Activated T-cell treated with anti-CD3 and anti-CD28 coated beads, Interleukin-2, amount 50 U/mL, for 72 hours (primary cell): ENCODE data around the gene SLC9A4. TPM values are rescaled to one million over a fixed set of nuclear protein-coding genes. Genes with fewer than 3 reads are reported as not detected.

ENCODE experiments used
- ATAC-seq, 2 donors: fragments of 150-1000 bp; cut with Tn5 transposase; replicated peaks in 1 of 2; 2 replicates each; pipeline ENCODE4 v1.10.0; 2021; ENCODE audit warnings: moderate library complexity in 2 of 2, mild to moderate bottlenecking in 1 of 2
- DNase-seq, 2 donors: peaks; one replicate each; pipeline ENCODE4 v3.0.0; 2021 to 2022; ENCODE audit warnings: mixed read lengths in 1 of 2
- H3K27ac Mint-ChIP-seq: one replicate; pipeline ENCODE4 v1.8.0; 2022; ENCODE audit warnings: mild to moderate bottlenecking, moderate library complexity, mixed read lengths
- H3K27me3 Mint-ChIP-seq: one replicate; pipeline ENCODE4 v1.8.0; 2022; ENCODE audit warnings: low read depth, mixed read lengths
- H3K36me3 Mint-ChIP-seq, 2 donors: one replicate each; pipeline ENCODE4 v1.8.0; 2022; ENCODE audit warnings: mixed read lengths in 2 of 2, mild to moderate bottlenecking in 1 of 2; ENCODE audit not compliant: insufficient read depth in 2 of 2
- H3K4me1 Mint-ChIP-seq: one replicate; pipeline ENCODE4 v1.8.0; 2022; ENCODE audit warnings: low read depth, mixed read lengths
- H3K4me3 Mint-ChIP-seq, 2 donors: one replicate each; pipeline ENCODE4 v1.8.0; 2022; ENCODE audit warnings: mild to moderate bottlenecking in 2 of 2, mixed read lengths in 2 of 2, moderate library complexity in 2 of 2
- H3K9me3 Mint-ChIP-seq, 2 donors: one replicate each; pipeline ENCODE4 v1.8.0; 2022; ENCODE audit warnings: mixed read lengths in 2 of 2
- total RNA-seq, 2 donors: library from RNA; stranded (reverse); gene quantifications; one replicate each; pipeline ENCODE4 v1.2.3, GENCODE V29; 2022

Gene SLC9A4
- total RNA-seq, 2 donors from 2014 or later = 0.14 TPM; not detected in 1

DNA sequence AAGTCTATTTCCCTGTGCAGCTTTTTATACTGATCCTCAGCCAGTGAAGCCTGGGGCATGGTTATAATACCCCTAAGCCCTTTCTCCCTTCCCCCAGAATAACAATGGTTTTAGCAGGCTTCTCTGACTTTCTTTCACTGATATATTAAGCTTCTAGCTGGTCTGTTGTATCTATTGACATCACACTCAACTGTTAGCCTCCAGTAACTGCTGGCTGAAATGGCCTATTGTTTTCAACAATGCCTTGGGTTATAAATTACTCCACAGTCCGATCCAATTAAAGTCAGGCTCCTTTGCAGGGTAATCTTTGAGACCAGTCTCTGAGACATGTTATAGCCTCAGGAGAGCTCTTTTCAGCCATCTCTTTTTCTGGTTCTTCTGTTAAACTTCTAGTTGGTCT, 2.9 kb upstream of the SLC9A4 start:
- peaks cover 1 to 5% of the 10 kb centered on the region in 2 donors for H3K9me3 Mint-ChIP-seq
- H3K27ac Mint-ChIP-seq = no peak overlapping the region
- H3K4me1 Mint-ChIP-seq = no peaks in the 10 kb centered on the region
- H3K4me3 Mint-ChIP-seq = no peak overlapping the region
- H3K27me3 Mint-ChIP-seq = peaks cover 34% of the 10 kb centered on the region
- ATAC-seq (no peak), DNase-seq (no peak)
- H3K36me3 Mint-ChIP-seq = peaks cover 5 to 7% of the 10 kb centered on the region in 2 donors

GRCh38 chr2:102473631-102474030, 605 bp downstream of the SLC9A4 start:
- Mint-ChIP-seq H3K36me3 (peaks cover 5 to 7% of the 10 kb centered on the region in 2 donors), H3K27me3 (peaks cover 61% of the 10 kb centered on the region), H3K27ac (no peak overlapping the region), H3K4me3 (no peak overlapping the region), H3K9me3 (peaks cover 1 to 5% of the 10 kb centered on the region in 2 donors), H3K4me1 (no peaks in the 10 kb centered on the region)
- ATAC-seq = no peak
- DNase-seq = no peak

DNA sequence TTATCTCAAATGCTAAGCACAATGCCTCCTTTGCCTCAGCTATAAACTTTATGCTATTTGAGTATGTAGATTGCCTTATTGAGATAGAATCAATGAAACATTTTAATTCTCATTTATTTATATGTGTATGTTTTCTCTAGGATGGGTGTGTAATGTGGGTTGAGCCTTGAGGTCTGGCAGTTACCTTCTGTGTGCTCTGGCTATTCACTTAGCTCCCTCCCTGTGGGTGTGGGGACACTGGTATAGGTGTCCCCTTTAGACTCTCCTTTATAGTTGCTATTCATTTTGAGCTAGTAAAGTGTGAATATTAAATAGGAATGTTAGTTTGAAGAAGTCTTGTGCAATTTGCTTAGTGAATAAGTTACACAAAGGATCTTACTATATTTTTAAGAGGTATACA, 1.8 kb downstream of the SLC9A4 start:
- peaks cover 55% of the 10 kb centered on the region for H3K27me3 Mint-ChIP-seq
- ATAC-seq (no peak), DNase-seq (no peak)
- H3K27ac Mint-ChIP-seq = no peak overlapping the region
- H3K36me3 Mint-ChIP-seq = peaks cover 5 to 6% of the 10 kb centered on the region in 2 donors
- H3K9me3 Mint-ChIP-seq = peaks cover 1 to 3% of the 10 kb centered on the region in 2 donors
- peaks cover 10% of the 10 kb centered on the region for H3K4me1 Mint-ChIP-seq
- H3K4me3 Mint-ChIP-seq = no peak overlapping the region

GRCh38 chr2:102478686-102479470, 5.9 kb downstream of the SLC9A4 start:
- H3K9me3 Mint-ChIP-seq = no peaks in the 10 kb centered on the region
- peak overlapping the region; percentile 39 for H3K4me3 Mint-ChIP-seq
- no peak overlapping the region for H3K27ac Mint-ChIP-seq
- ATAC-seq (no peak), DNase-seq (no peak)
- no peaks in the 10 kb centered on the region for H3K36me3 Mint-ChIP-seq
- peaks cover 19% of the 10 kb centered on the region for H3K4me1 Mint-ChIP-seq
- H3K27me3 Mint-ChIP-seq = peaks cover 45% of the 10 kb centered on the region

GRCh38 chr2:102480285-102481195, 7.5 kb downstream of the SLC9A4 start:
- H3K27ac Mint-ChIP-seq = peak overlapping the region; percentile 90
- DNase-seq = no peak
- peaks cover 19% of the 10 kb centered on the region for H3K4me1 Mint-ChIP-seq
- peak overlapping the region in 1 of 2 donors; percentile 75 for H3K4me3 Mint-ChIP-seq
- ATAC-seq = peak; percentile 49 to 70
- H3K27me3 Mint-ChIP-seq = peaks cover 44% of the 10 kb centered on the region
- no peaks in the 10 kb centered on the region for H3K36me3 Mint-ChIP-seq
- H3K9me3 Mint-ChIP-seq = no peaks in the 10 kb centered on the region

DNA sequence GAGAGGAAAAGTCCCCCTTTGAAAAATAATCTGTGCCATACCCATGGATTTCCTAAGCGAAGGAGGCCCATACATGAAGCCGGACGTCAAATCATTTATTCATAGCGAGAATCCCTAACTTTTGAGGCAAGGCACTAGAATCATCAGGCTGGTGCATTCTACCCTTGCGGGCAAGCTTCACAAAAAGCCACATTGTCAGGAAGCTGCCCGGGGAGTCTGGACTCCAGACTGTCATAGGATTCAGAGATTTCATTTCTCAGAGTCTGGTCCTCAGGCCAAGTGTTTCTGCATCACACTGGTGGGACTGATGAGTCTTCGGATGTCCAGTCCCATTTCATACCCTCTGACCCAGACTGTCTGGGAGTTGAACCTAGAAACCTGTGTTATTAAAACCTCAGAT, 8.9 kb downstream of the SLC9A4 start:
- no peak for ATAC-seq
- Mint-ChIP-seq H3K27me3 (peaks cover 46% of the 10 kb centered on the region), H3K4me1 (peaks cover 19% of the 10 kb centered on the region), H3K4me3 (no peak overlapping the region), H3K36me3 (no peaks in the 10 kb centered on the region), H3K9me3 (no peaks in the 10 kb centered on the region), H3K27ac (no peak overlapping the region)
- no peak for DNase-seq

DNA sequence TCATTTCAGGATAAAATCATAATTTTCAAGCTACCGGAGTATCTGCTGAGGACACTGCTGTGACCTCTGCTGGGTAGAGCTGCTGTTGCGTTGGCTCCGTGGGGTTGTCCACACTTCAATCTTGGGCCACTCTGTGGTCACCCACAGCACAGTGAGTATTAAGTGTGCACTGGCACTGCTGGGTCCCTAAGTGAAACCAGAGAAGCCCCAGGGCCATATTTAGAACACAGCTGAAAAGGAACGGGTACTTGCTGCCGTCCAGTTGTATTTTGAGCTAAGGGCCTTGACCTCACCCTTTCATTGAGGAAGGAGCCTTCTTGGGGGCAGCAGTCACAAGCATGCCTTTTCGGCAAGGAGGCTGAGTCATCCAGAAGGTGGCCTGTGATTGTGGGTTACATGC, 10.1 kb downstream of the SLC9A4 start:
- Mint-ChIP-seq H3K4me3 (no peak overlapping the region), H3K4me1 (peaks cover 19% of the 10 kb centered on the region), H3K36me3 (no peaks in the 10 kb centered on the region), H3K27ac (no peak overlapping the region), H3K9me3 (no peaks in the 10 kb centered on the region), H3K27me3 (peaks cover 44% of the 10 kb centered on the region)
- no peak for DNase-seq
- no peak for ATAC-seq

- Mint-ChIP-seq H3K4me3 (no peak overlapping the region), H3K4me1 (peaks cover 20% of the 10 kb centered on the region), H3K9me3 (no peaks in the 10 kb centered on the region), H3K27ac (no peak overlapping the region), H3K36me3 (no peaks in the 10 kb centered on the region), H3K27me3 (peaks cover 51% of the 10 kb centered on the region)
- DNase-seq = no peak
- no peak for ATAC-seq
Measured at GRCh38 chr2:102484310-102485061, 11.5 kb downstream of the SLC9A4 start.

- DNase-seq (no peak), ATAC-seq (no peak)
- Mint-ChIP-seq H3K27me3 (peaks cover 56% of the 10 kb centered on the region), H3K27ac (no peak overlapping the region), H3K36me3 (no peaks in the 10 kb centered on the region), H3K4me1 (peaks cover 18% of the 10 kb centered on the region), H3K4me3 (no peak overlapping the region), H3K9me3 (no peaks in the 10 kb centered on the region)
Measured at GRCh38 chr2:102485147-102485785, 12.2 kb downstream of the SLC9A4 start.

DNA sequence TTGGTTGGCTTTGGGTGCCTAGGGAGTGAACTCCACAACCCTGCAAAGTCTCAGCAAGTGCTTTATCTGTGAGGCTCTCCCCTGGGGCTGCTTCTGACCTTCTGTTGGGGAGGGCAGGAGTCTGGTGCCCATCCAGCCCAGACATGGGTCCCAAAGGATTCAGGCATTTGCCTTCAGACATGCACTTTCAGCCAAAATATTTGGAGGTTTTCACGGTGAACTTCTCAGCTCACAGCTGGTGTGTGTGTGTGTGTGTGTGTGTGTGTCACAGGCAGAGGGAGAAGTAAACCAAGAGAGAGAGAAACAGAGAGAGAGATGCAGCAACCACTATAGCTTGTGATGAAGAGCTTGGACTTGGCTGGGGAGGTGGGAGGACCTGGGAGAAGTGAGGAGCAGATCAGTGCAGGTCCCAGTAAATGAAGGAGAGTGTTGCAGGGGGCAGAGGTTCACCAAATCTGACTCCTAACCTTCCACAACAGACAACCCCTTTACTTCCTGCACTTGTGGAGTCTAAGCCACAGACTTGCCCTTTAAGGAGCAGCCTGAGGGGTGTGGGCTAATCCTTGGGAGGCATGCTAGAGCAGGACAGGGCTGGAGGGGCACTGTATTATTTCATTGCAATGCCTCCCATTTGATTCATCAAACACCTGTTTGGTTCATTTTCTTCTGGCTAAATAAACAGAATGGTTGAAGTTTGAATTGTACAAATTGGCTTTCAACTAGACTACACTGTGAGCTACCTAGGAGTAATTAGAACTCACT, 14.1 kb downstream of the SLC9A4 start:
- Mint-ChIP-seq H3K36me3 (no peaks in the 10 kb centered on the region), H3K27me3 (peaks cover 56% of the 10 kb centered on the region), H3K9me3 (no peaks in the 10 kb centered on the region), H3K4me3 (no peak overlapping the region), H3K4me1 (peaks cover 12% of the 10 kb centered on the region), H3K27ac (no peak overlapping the region)
- DNase-seq = no peak
- no peak for ATAC-seq

DNA sequence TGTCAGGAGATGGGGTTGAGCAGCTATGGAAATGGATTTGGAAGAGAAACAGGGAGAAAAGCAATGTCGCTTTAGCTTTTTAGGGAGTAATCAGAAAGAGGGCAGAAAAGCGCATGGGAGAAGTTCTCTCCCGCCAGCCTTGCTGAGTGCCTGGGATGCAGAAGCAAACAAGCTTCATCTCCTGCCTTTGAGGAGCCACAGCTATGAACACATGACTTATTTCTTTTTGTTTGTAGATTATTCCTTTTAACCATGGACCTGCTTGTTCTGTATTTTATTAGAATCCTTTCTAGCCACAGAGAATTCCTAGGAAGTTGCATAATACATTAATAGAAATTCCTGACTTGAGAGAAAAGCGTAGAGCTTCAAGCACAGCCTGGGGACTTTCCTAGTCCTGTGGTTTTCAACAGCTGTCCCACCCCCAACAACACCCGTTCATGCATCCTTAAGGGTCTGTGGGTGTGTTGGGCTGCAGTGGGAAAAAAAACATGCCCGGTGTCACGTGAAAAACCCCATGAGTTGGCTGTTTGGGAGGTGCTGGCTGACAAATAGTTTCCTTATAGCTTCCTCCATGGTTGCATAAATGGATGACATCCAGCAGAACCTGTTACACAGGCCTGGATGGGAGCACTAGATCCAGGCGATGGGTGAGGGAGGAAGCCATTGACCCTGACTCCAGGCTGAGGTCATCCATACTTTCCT, 14.9 kb downstream of the SLC9A4 start:
- H3K4me3 Mint-ChIP-seq = no peak overlapping the region
- ATAC-seq = no peak
- H3K27ac Mint-ChIP-seq = no peak overlapping the region
- H3K27me3 Mint-ChIP-seq = peaks cover 60% of the 10 kb centered on the region
- no peak for DNase-seq
- peaks cover 12% of the 10 kb centered on the region for H3K4me1 Mint-ChIP-seq
- H3K36me3 Mint-ChIP-seq = no peaks in the 10 kb centered on the region
- H3K9me3 Mint-ChIP-seq = no peaks in the 10 kb centered on the region
